ENCODE results near the gene MTRF1L. TPM values are rescaled to one million over a fixed set of nuclear protein-coding genes. Genes with fewer than 3 reads are reported as not detected.

The MTRF1L gene
- total RNA-seq, 2 donors from 2014 or later: 17.3 to 18.7 TPM

- H3K9ac ChIP-seq (ENCODE audit: extremely low read depth, low read length, poor library complexity, severe bottlenecking): no peak overlapping the region
- H3K4me3 Mint-ChIP-seq: no peak overlapping the region
- peaks cover 5% of the 10 kb centered on the region for H3K9me3 Mint-ChIP-seq
- H3K27me3 ChIP-seq (ENCODE audit: control insufficient read depth, insufficient read depth, low read length, poor library complexity, severe bottlenecking): peaks cover 22% of the 10 kb centered on the region
- H3K36me3 Mint-ChIP-seq (ENCODE audit: low read depth): no peaks in the 10 kb centered on the region
- peaks cover 6% of the 10 kb centered on the region for H3K9me3 ChIP-seq (ENCODE audit: control insufficient read depth, low read length)
- DNase-seq: no peak
- peaks cover 16% of the 10 kb centered on the region for H3K4me1 Mint-ChIP-seq
- no peak overlapping the region for H3K4me3 ChIP-seq (ENCODE audit: low read length)
- no peak overlapping the region for H3K27ac Mint-ChIP-seq
- no peak overlapping the region for H3K27ac ChIP-seq (ENCODE audit: low read depth, low read length)
- H3K36me3 ChIP-seq (ENCODE audit: control insufficient read depth, insufficient read depth, low read length): no peaks in the 10 kb centered on the region
- no peaks in the 10 kb centered on the region for H3K4me1 ChIP-seq (ENCODE audit: control insufficient read depth, insufficient read depth, low read length)
- no peak for TF ChIP-seq CTCF (conservative IDR thresholded peaks at IDR 0.05)
- WGBS, 2 experiments (ENCODE audit: insufficient coverage in 1 of 2, insufficient read length in 1 of 2): 61 to 100% methylated on average over 2 to 3 of the region's 3 CpGs
- peaks cover 14% of the 10 kb centered on the region for H3K27me3 Mint-ChIP-seq (ENCODE audit: insufficient read depth)
These were observed 14.3 kb upstream of the MTRF1L start for GRCh38 chr6:153016846-153017245.

- Mint-ChIP-seq H3K36me3 (ENCODE audit: low read depth) (no peaks in the 10 kb centered on the region), H3K9me3 (peaks cover 5% of the 10 kb centered on the region), H3K27ac (no peak overlapping the region), H3K4me3 (no peak overlapping the region), H3K27me3 (ENCODE audit: insufficient read depth) (peaks cover 14% of the 10 kb centered on the region), H3K4me1 (peaks cover 16% of the 10 kb centered on the region)
- peaks cover 22% of the 10 kb centered on the region for H3K27me3 ChIP-seq (ENCODE audit: control insufficient read depth, insufficient read depth, low read length, poor library complexity, severe bottlenecking)
- H3K4me3 ChIP-seq (ENCODE audit: low read length): no peak overlapping the region
- no peak overlapping the region for H3K27ac ChIP-seq (ENCODE audit: low read depth, low read length)
- no peak overlapping the region for H3K9ac ChIP-seq (ENCODE audit: extremely low read depth, low read length, poor library complexity, severe bottlenecking)
- H3K9me3 ChIP-seq (ENCODE audit: control insufficient read depth, low read length): peaks cover 6% of the 10 kb centered on the region
- WGBS, 2 experiments (ENCODE audit: insufficient coverage in 1 of 2, insufficient read length in 1 of 2): 91 to 95% methylated on average over 1 to 3 of the region's 4 CpGs
- H3K4me1 ChIP-seq (ENCODE audit: control insufficient read depth, insufficient read depth, low read length): no peaks in the 10 kb centered on the region
- DNase-seq: no peak
- TF ChIP-seq CTCF (conservative IDR thresholded peaks at IDR 0.05): no peak
- no peaks in the 10 kb centered on the region for H3K36me3 ChIP-seq (ENCODE audit: control insufficient read depth, insufficient read depth, low read length)
These were observed 12.7 kb upstream of the MTRF1L start for GRCh38 chr6:153015094-153015640.

- H3K27ac ChIP-seq (ENCODE audit: low read depth, low read length): no peak overlapping the region
- WGBS, 2 experiments (ENCODE audit: insufficient coverage in 1 of 2, insufficient read length in 1 of 2): 92 to 100% methylated on average over 1 of the region's 2 CpGs
- no peak overlapping the region for H3K9ac ChIP-seq (ENCODE audit: extremely low read depth, low read length, poor library complexity, severe bottlenecking)
- DNase-seq: no peak
- H3K27me3 ChIP-seq (ENCODE audit: control insufficient read depth, insufficient read depth, low read length, poor library complexity, severe bottlenecking): peaks cover 22% of the 10 kb centered on the region
- no peak overlapping the region for H3K4me3 Mint-ChIP-seq
- no peak overlapping the region for H3K27ac Mint-ChIP-seq
- H3K9me3 Mint-ChIP-seq: no peaks in the 10 kb centered on the region
- no peaks in the 10 kb centered on the region for H3K36me3 Mint-ChIP-seq (ENCODE audit: low read depth)
- no peak for TF ChIP-seq CTCF (conservative IDR thresholded peaks at IDR 0.05)
- H3K4me1 ChIP-seq (ENCODE audit: control insufficient read depth, insufficient read depth, low read length): no peaks in the 10 kb centered on the region
- peaks cover 14% of the 10 kb centered on the region for H3K27me3 Mint-ChIP-seq (ENCODE audit: insufficient read depth)
- H3K36me3 ChIP-seq (ENCODE audit: control insufficient read depth, insufficient read depth, low read length): no peaks in the 10 kb centered on the region
- no peaks in the 10 kb centered on the region for H3K9me3 ChIP-seq (ENCODE audit: control insufficient read depth, low read length)
- peaks cover 16% of the 10 kb centered on the region for H3K4me1 Mint-ChIP-seq
- no peak overlapping the region for H3K4me3 ChIP-seq (ENCODE audit: low read length)
These were observed 10.9 kb upstream of the MTRF1L start for GRCh38 chr6:153013438-153013837.

Measured in endodermal cell (in vitro differentiated cells).